ENCODE data around the gene PRTFDC1.
"Not testable (repeated sequence)": the region's sequence is repeated elsewhere in the genome, so short reads cannot be mapped to it uniquely, and the experiment has no call there.

The PRTFDC1 gene

DNA sequence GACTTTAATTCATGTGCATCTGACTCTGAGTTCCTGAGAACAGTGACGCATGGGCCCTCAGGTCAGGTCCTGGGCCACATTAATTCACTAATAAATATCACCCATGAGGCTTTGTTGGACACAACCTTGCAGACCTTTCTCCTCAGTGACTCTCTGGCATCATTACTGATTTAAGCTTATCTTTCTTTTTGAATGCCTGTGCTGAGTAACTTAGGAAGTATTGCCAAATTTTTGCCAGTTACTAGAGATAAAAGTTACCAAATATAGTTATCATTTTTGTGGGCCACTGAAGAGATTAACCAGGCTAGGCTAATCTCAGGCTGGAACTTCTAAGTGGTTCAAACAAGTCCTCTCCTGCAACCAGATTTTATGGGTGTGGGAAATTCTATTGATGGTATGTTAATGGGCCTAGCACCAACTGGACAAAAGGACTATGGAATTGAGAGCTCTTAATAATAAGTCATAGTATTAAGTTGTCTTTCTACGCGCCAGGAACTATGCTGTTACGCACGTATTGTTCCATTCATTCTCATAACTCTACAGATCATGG, 28.8 kb upstream of the PRTFDC1 start:
- TF ChIP-seq, protein P1, sequence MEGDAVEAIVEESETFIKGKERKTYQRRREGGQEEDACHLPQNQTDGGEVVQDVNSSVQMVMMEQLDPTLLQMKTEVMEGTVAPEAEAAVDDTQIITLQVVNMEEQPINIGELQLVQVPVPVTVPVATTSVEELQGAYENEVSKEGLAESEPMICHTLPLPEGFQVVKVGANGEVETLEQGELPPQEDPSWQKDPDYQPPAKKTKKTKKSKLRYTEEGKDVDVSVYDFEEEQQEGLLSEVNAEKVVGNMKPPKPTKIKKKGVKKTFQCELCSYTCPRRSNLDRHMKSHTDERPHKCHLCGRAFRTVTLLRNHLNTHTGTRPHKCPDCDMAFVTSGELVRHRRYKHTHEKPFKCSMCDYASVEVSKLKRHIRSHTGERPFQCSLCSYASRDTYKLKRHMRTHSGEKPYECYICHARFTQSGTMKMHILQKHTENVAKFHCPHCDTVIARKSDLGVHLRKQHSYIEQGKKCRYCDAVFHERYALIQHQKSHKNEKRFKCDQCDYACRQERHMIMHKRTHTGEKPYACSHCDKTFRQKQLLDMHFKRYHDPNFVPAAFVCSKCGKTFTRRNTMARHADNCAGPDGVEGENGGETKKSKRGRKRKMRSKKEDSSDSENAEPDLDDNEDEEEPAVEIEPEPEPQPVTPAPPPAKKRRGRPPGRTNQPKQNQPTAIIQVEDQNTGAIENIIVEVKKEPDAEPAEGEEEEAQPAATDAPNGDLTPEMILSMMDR (IDR thresholded peaks at IDR 0.05; ENCODE audit: low read length, missing control alignments) = no peak
- DNase-seq (ENCODE audit: low read depth) = peak; percentile 51

DNA sequence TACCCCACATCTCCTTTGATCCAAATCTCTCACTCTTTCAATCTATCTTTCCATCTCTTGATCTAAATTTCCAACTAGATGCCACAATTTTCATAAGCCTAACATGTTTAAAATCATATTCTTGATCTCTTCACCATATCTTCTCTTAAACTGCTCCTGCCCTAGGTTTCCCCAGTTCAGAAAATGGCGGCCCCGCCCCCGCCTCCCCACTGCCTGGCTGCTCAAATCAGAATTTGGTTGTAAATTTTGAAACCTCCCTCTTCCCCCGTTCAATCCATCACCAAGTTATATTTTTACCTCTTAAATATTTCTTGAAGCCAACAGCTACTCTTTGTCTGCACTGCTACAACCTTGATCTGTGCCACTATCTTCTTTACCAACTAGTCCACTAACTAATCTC, 27.3 kb upstream of the PRTFDC1 start:
- H3K4me3 ChIP-seq (replicated peaks; ENCODE audit: low read depth, low read length) = no peak overlapping the region
- DNase-seq (ENCODE audit: low read depth) = no peak
- TF ChIP-seq, protein P1 (IDR thresholded peaks at IDR 0.05; ENCODE audit: low read length, missing control alignments) = no peak

More for the DNA sequence above, 28.8 kb upstream of the PRTFDC1 start:
- H3K4me3 ChIP-seq (replicated peaks; ENCODE audit: low read depth, low read length) = no peak overlapping the region

DNA sequence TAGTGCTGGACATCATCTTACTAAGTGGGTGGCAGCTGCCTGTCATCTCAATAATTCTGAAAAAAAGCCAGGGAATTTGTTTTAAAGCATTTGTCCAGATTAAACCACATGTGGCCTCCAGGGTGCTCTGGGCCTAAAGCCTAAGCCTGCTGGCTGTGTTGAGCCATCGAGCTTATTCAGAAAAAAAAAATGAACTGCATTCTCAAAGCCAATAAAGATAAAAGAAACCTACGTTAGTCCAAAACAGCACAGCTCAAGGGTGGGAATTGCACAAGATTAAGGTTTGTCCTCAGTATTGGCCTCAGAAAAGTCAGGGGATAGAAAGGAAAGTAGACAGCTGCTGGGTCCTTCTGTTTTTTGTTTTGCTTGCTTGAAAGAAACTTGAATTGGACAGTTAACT, 22.6 kb upstream of the PRTFDC1 start:
- TF ChIP-seq, protein P1 (IDR thresholded peaks at IDR 0.05; ENCODE audit: low read length, missing control alignments) = peak; percentile 38
- peak; percentile 96 for DNase-seq (ENCODE audit: low read depth)
- no peak overlapping the region for H3K4me3 ChIP-seq (replicated peaks; ENCODE audit: low read depth, low read length)

DNA sequence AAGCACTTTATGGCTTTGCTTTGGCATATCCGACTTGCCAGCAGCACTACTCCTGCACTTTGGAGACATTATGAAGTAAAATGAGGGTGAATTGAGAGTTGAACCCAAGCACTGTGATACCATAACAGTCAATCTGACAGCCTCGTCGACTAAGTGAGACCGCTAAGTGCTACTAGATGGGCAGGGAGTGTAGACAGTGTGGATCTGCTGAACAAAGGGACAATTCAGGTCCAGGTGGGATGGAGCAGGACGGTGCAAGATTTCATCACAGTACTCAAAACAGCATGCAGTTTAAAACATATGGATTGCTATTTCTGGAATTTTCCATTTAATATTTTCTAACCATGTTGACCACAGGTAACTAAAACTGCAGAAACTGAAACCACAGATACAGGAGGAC, 20.8 kb upstream of the PRTFDC1 start:
- no peak overlapping the region for H3K4me3 ChIP-seq (replicated peaks; ENCODE audit: low read depth, low read length)
- no peak for DNase-seq (ENCODE audit: low read depth)
- TF ChIP-seq, protein P1 (IDR thresholded peaks at IDR 0.05; ENCODE audit: low read length, missing control alignments) = no peak

DNA sequence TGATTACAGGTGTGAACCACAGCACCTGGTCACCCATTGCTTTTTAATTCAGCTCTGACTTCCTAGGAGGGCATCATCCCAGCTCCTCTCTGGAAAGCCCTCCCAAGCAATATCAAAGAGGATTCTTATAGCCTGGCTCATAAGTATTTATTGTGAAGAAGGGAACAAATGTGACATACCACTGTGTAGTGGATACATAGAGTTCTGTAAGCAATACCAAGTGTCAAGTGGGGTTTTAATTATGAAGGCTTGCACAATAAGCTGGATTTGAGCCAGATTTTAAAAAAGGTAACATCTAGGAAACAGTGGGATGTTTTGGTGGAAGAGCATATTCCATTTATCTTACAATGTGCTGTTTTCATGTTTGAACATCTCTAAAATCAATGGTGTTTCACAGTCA, 19.0 kb upstream of the PRTFDC1 start:
- no peak overlapping the region for H3K4me3 ChIP-seq (replicated peaks; ENCODE audit: low read depth, low read length)
- DNase-seq (ENCODE audit: low read depth) = no peak
- TF ChIP-seq, protein P1 (IDR thresholded peaks at IDR 0.05; ENCODE audit: low read length, missing control alignments) = no peak

DNA sequence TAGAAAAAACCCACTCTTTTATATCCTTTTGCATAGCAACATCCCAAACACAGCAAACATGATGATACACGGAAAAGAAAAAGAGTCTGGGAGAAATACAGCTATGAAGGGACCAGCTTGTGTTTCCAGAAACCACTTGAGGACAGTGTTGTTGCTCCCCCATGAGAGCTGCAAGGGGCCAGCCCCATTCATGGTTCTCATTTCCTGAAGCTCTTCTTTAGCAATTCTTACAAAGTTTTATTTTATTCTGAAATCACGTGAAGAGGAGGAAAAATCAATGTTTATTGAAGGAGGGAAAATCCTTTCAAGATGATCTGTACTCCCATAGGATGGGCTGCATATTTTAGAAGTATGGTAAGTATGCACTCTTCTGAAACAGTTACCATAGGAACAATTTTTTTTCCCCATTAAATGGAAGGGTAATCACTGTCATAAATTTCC, 17.5 kb upstream of the PRTFDC1 start:
- TF ChIP-seq, protein P1 (IDR thresholded peaks at IDR 0.05; ENCODE audit: low read length, missing control alignments) = no peak
- DNase-seq (ENCODE audit: low read depth) = no peak
- no peak overlapping the region for H3K4me3 ChIP-seq (replicated peaks; ENCODE audit: low read depth, low read length)

DNA sequence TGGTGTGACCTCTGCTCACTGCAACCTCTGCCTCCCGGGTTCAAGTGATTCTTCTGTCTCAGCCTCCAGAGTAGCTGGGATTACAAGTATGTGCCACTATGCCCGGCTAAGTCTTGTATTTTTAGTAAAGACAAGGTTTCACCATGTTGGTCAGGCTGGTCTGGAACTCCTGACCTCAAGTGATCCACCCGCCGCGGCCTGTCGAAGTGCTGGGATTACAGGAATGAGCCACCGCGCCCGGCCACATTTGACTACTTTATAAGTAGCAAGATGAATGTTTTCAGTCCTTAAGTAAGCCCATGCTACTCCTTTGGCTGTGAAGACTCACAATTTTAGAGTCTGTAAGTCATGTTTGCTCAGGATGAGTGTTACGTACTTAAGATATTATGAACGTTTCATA, 16.5 kb upstream of the PRTFDC1 start:
- not testable (repeated sequence) for DNase-seq (ENCODE audit: low read depth); H3K4me3 ChIP-seq (replicated peaks; ENCODE audit: low read depth, low read length)

Measured in fibroblast of pulmonary artery (primary cell).